HG02840 (cell line): ENCODE data around the gene DNMBP.
"Not testable (repeated sequence)": the region's sequence is repeated elsewhere in the genome, so short reads cannot be mapped to it uniquely, and the experiment has no call there.

Source experiments
- ATAC-seq: cut with Tn5 transposase; IDR thresholded peaks from one replicate; pipeline ENCODE4 v1.9.1; 2021; ENCODE audit warnings: mild to moderate bottlenecking, moderate library complexity, moderate number of reproducible peaks; ENCODE audit not compliant: unreplicated experiment, low FRiP score

The DNMBP gene

DNA sequence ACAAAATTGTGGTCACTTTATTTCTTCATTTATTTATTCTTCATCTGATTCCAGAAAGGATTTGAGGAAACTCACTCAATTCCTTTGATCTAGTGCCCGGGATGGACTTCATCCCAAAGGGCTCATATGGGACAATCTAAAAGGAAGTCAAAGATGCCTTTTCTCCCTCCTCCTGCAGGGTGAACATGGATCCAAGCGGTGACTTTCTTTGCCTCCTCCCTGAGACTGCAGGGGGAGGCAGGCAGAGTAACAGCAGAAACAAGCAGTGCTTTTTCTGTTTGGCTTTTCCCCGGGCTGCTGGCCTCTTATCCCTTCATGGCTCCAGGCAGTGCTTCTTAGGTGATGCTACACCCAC is 10.0 kb upstream of the DNMBP start:
- ATAC-seq: no peak

GRCh38 chr10:100014071-100014762 is 4.5 kb upstream of the DNMBP start:
- peak; percentile 58 for ATAC-seq

DNA sequence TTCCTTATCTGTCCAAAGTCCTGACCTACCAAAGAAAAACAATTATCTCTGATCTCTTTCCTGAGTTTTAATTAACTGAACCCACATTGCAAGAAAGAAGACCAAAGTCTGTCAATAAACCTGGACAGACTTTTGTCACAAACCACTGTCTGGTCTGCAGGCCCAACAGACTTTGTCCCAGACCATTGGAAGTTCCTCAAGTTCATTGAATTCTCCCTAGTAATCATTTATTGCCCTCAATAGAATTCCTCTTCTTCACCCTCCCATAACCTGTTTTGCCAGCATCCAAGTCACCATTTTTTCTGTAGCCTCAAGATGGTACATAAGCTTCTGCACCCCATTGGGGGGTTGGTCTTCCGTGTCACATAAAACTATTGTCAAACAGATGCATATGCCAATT is 3.9 kb upstream of the DNMBP start:
- no peak for ATAC-seq

- not testable (repeated sequence) for ATAC-seq
These were observed 2.2 kb upstream of the DNMBP start for GRCh38 chr10:100011906-100012305.

GRCh38 chr10:100009283-100009792 is 409 bp downstream of the DNMBP start:
- ATAC-seq: peak; percentile 51

- no peak for ATAC-seq
These were observed 952 bp downstream of the DNMBP start for GRCh38 chr10:100008708-100009282.

DNA sequence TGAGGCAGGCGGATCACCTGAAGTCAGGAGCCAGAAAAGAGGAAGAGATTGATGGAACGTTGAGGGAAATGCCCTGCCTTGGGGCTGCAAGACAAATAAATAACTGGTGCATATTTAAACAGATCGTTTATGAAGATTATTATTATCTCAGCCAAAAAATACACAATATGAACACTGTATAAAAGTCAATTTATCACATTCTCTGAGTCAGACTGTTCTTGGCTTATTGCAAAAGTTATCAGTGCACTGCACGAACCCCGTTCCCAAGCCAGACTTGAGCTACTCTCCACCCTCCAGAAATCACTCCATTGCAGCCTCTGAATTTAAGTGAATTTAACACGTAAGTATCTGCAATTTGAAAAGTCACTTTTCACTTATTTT is 1.6 kb downstream of the DNMBP start:
- ATAC-seq: no peak

- ATAC-seq: no peak
These were observed 2.3 kb downstream of the DNMBP start for GRCh38 chr10:100007231-100008141.

GRCh38 chr10:100006243-100006886 is 3.4 kb downstream of the DNMBP start:
- ATAC-seq: no peak

GRCh38 chr10:100004805-100005510 is 4.8 kb downstream of the DNMBP start:
- ATAC-seq: no peak

GRCh38 chr10:100000109-100000644 is 9.6 kb downstream of the DNMBP start:
- no peak for ATAC-seq

- no peak for ATAC-seq
These were observed 10.2 kb downstream of the DNMBP start for GRCh38 chr10:99999319-100000108.

GRCh38 chr10:99998889-99999288 is 10.9 kb downstream of the DNMBP start:
- ATAC-seq: no peak

GRCh38 chr10:99996671-99997648 is 12.8 kb downstream of the DNMBP start:
- no peak for ATAC-seq

- ATAC-seq: no peak
These were observed 14.0 kb downstream of the DNMBP start for GRCh38 chr10:99995713-99996112.

- ATAC-seq: no peak
These were observed 14.5 kb downstream of the DNMBP start for GRCh38 chr10:99995269-99995668.

DNA sequence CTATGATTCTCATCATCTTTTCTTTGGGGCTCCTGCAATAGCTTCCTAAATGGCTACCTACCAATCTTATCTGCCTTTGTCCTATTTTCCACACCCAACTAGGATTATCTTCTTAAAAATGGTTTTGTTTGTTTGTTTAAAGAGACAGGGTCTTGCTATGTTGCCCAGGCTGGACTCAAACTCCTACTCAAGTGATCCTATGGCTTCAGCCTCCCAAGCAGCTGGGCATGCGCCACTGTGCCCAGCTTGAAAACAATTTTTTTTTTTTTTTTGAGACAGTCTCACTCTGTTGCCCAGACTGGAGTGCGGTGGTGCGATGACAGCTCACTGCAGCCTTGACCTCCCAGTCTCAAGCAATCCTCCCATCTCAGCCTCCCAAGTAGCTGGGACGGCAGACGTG is 14.9 kb downstream of the DNMBP start:
- no peak for ATAC-seq
